A673 (cell line): ENCODE results near the gene KDM4B. TPM values are rescaled to one million over a fixed set of nuclear protein-coding genes. Genes with fewer than 3 reads are reported as not detected.

Experiments used
- Bru-seq: library from RNA; stranded (reverse); fragments of 400-500 nt; gene quantifications from one replicate; lab custom pipeline; 2021; lab: Mats Ljungman, UMichigan
- BruChase-seq, 2 experiments: library from RNA; stranded (reverse); fragments of 400-500 nt; gene quantifications; one replicate each; lab custom pipeline; 2021; lab: Mats Ljungman, UMichigan
- BruUV-seq: library from RNA; stranded (reverse); fragments of 400-500 nt; replicated peaks from 2 replicates; lab custom pipeline; 2021; lab: Mats Ljungman, UMichigan
- CTCF ChIA-PET: fragments of 300-600 bp; sonication (Branson Sonifier 250); formaldehyde crosslinking; loops from one replicate; lab custom pipeline; 2022; ENCODE audit warnings: antibody characterized with exemption; lab: Charles Lee
- POLR2A ChIA-PET: fragments of 300-600 bp; sonication (Branson Sonifier 250); formaldehyde crosslinking; loops from one replicate; lab custom pipeline; 2022; ENCODE audit warnings: antibody characterized with exemption; ENCODE audit not compliant: low non-redundant PET; lab: Charles Lee
- DNase-seq: peaks from one replicate; pipeline ENCODE4 v3.0.0-alpha.2; 2015; ENCODE audit warnings: low spot score
- H3K27ac ChIP-seq: fragments of 200-600 bp; sonication (generic); 2 replicates; pipeline ENCODE4 v1.5.1; 2016; ENCODE audit warnings: mixed run types, low read depth, mild to moderate bottlenecking, mixed read lengths, antibody characterized with exemption, low read length; ENCODE audit not compliant: poor library complexity, severe bottlenecking
- H3K27me3 ChIP-seq: fragments of 200-600 bp; sonication (generic); replicated peaks from 2 replicates; pipeline ENCODE4 v1.6.1; 2017; ENCODE audit warnings: mixed run types, low read depth, mild to moderate bottlenecking, mixed read lengths, antibody characterized with exemption, low read length; ENCODE audit not compliant: insufficient read depth, poor library complexity
- H3K36me3 ChIP-seq: fragments of 200-600 bp; sonication (generic); 2 replicates; pipeline ENCODE4 v1.6.1; 2016; ENCODE audit warnings: mixed run types, mild to moderate bottlenecking, mixed read lengths, antibody characterized with exemption, low read length; ENCODE audit not compliant: insufficient read depth, poor library complexity, severe bottlenecking
- H3K4me1 ChIP-seq: fragments of 200-600 bp; sonication (generic); 2 replicates; pipeline ENCODE4 v1.6.1; 2017; ENCODE audit warnings: mixed run types, mild to moderate bottlenecking, mixed read lengths, antibody characterized with exemption, low read length; ENCODE audit not compliant: insufficient read depth, poor library complexity, severe bottlenecking
- H3K4me3 ChIP-seq: fragments of 200-600 bp; sonication (generic); 2 replicates; pipeline ENCODE4 v1.5.1; 2016; ENCODE audit warnings: low read depth, mixed run types, mild to moderate bottlenecking, mixed read lengths, low read length; ENCODE audit not compliant: poor library complexity, severe bottlenecking
- H3K9me3 ChIP-seq: fragments of 200-600 bp; sonication (generic); 2 replicates; pipeline ENCODE4 v1.6.1; 2016; ENCODE audit warnings: mixed run types, low read depth, mild to moderate bottlenecking, mixed read lengths, antibody characterized with exemption, low read length; ENCODE audit not compliant: poor library complexity, severe bottlenecking
- CTCF ChIP-seq: fragments of 300-800, 200-600 bp; sonication (generic); conservative IDR thresholded peaks from 2 replicates; pipeline ENCODE4 v1.5.1; 2017; ENCODE audit warnings: low read depth, mild to moderate bottlenecking, antibody characterized with exemption, low read length, moderate library complexity, mixed read lengths
- EZH2 ChIP-seq: fragments of 200-600 bp; sonication (generic); IDR thresholded peaks from 2 replicates; pipeline ENCODE4 v1.6.1; 2017; ENCODE audit warnings: borderline replicate concordance, low read depth, mild to moderate bottlenecking, mixed read lengths, antibody characterized with exemption, low read length; ENCODE audit not compliant: poor library complexity, severe bottlenecking
- intact Hi-C: fragments of 100-400 bp; cut with micrococcal nuclease; formaldehyde crosslinking; loops from one replicate; pipeline ENCODE4 v1.10.0; 2022; ENCODE audit not compliant: unreplicated experiment
- long read RNA-seq: library from polyadenylated mRNA; stranded (forward); transcript quantifications from one replicate; pipeline ENCODE4 v2.0.0, GENCODE V29; 2022
- total RNA-seq: library from RNA; stranded (reverse); gene quantifications from 2 replicates; pipeline ENCODE4 v1.2.3, GENCODE V29; 2021

The KDM4B gene
- total RNA-seq (30.0 and 34.8 TPM in 2 replicates), Bru-seq, nascent RNA (percentile 58 among the genes with signal in this experiment), BruChase-seq, experiment 1, labeled RNA remaining after a 2-hour chase (percentile 59 among the genes with signal in this experiment), BruChase-seq, experiment 2, labeled RNA remaining after a 6-hour chase (percentile 70 among the genes with signal in this experiment)
- long read RNA-seq, full-length matches to known transcripts = 9 of 49 reads
- long read RNA-seq, partial matches to known transcripts = 14 of 49 reads
- long read RNA-seq, other reads (novel, unspliced or antisense) = 26 of 49 reads

GRCh38 chr19:4968462-4969291, at the start of gene KDM4B:
KDM4B (plus strand) TSS chr19:4969113; CDS start chr19:5032891, 63,778 bp downstream.
- TF ChIP-seq CTCF (no peak), EZH2 (no peak)
- Histone ChIP-seq H3K9me3 (no peaks in the 10 kb centered on the region), H3K27ac (peak within 1 kb of the TSS; percentile 61), H3K4me3 (peak within 1 kb of the TSS; percentile 76), H3K27me3 (no peaks in the 10 kb centered on the region), H3K4me1 (peaks cover 14% of the 10 kb centered on the region), H3K36me3 (peaks cover 13% of the 10 kb centered on the region)
- intact Hi-C loops = no loop called here
- POLR2A ChIA-PET = interaction anchor here (0.6 kb wide), 4 partner anchors 12 to 433 kb away, joined by 3 to 10 read pairs (median 4); partner anchors contain the start of genes MYDGF and PLIN5
- CTCF ChIA-PET = interaction anchor here (0.6 to 1.0 kb wide), 2 partner anchors 13 to 42 kb away, joined by 3 to 7 read pairs; no protein-coding TSS in a partner anchor
- BruUV-seq = no TSS peak
- peak; percentile 99 for DNase-seq

DNA sequence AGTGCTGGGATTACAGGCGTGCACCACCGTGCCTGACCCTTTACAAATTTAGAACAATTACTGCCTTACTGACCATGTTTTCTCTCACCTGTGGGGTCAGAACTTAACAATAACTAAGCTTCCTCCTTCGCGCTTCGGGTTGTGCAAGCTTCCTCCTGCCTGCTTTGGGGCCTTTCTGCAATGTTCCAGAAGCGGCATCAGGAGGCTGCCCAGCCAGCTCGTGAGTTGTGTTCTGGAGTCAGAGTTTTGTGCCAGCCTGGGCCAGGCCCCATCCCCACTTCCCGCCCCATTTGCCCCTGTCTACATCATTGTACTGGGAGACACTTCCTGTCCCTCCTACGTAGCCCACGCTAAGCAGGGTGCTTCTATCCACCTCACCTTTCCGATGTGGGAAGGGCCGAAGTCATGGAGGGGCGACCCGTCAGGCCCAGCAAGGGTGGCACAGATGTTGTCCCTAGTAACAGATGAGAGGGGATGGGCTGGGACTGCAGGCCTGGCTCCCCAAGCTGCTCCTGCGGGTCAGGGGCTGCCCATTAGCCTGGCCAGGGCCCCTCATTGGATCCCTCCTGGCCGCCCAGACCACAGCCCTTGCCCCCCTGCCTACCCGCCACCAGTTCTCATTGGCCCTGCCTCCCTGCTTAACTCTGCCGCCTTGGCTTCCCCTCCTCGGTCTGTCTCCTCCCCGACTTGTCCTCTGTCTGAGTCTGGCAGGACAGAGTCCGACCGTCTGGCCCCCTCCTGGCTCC, 46.2 kb upstream of the KDM4B start:
- ChIA-PET POLR2A (no interaction called here), CTCF (no interaction called here)
- TF ChIP-seq EZH2 = no peak
- no peak for TF ChIP-seq CTCF
- no peaks in the 10 kb centered on the region for H3K4me1 ChIP-seq
- no TSS peak for BruUV-seq
- H3K27me3 ChIP-seq = no peaks in the 10 kb centered on the region
- H3K4me3 ChIP-seq = no peak overlapping the region
- no peak for DNase-seq
- no peaks in the 10 kb centered on the region for H3K9me3 ChIP-seq
- no peak overlapping the region for H3K27ac ChIP-seq
- intact Hi-C loops = no loop called here
- H3K36me3 ChIP-seq = peaks cover 58% of the 10 kb centered on the region

DNA sequence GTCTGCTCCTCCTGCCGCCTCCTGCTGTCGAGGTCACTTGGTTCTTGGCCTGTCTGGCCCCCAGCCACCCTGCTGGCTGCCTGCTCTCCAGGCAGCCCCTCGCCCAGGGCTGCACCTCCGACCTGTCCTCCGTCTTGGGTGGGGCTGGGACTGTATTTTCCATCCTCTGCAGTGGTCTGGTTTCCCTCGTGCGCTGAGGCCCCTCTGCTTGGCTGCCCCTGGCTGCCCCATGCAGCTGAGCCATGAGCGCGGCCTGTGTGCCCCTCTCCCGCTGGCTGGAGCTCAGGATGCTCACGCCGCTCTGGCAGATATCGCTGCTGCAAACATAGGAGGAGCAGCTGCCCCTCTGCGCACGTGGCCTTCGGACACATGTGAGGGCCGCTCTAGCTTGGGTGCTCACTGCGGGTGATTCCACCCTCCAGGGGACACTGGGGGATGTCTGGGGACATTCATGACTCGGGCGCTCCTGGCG, 45.6 kb upstream of the KDM4B start:
- DNase-seq = no peak
- intact Hi-C loops = no loop called here
- H3K27ac ChIP-seq = no peak overlapping the region
- H3K9me3 ChIP-seq = no peaks in the 10 kb centered on the region
- H3K27me3 ChIP-seq = no peaks in the 10 kb centered on the region
- peaks cover 64% of the 10 kb centered on the region for H3K36me3 ChIP-seq
- CTCF ChIA-PET = no interaction called here
- POLR2A ChIA-PET = no interaction called here
- no peaks in the 10 kb centered on the region for H3K4me1 ChIP-seq
- no peak for TF ChIP-seq CTCF
- TF ChIP-seq EZH2 = no peak
- H3K4me3 ChIP-seq = no peak overlapping the region
- no TSS peak for BruUV-seq
